NCI-H2171 (cell line): ENCODE measurements around the gene CRYL1.

ENCODE experiments used
- DNase-seq: peaks from one replicate; lab custom pipeline; 2025; lab: John Stamatoyannopoulos, UW

Gene CRYL1

DNA sequence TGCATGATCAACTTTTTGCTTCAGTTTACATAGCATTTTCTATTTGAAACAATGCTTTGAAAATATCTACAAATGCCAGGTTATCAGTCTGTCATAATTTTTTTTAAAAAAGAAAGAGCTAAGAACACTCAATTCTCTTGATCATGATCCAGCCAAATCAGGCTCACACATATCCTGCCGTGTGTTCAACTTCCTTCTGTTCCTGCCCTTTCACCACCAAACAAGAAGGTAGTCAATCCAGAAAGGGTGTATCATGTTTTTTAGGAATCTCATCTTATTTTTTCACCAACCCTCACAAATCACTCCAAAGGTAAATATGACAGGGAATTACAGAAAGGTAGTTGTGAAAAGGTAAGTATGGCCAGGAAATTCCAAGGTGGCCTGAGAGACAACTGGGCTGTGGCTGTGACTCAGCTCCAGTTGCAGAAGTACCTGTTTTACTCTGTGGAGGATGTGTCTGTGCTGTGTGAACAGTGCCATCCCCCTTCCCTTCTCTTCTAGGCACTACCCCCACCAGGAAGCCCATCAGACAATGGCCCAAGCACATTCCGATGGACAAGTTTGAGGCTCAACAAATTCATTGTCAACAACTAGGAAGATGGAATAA is 154.7 kb downstream of the CRYL1 start:
- no peak for DNase-seq

GRCh38 chr13:20369886-20370361 is 155.7 kb downstream of the CRYL1 start:
- no peak for DNase-seq

DNA sequence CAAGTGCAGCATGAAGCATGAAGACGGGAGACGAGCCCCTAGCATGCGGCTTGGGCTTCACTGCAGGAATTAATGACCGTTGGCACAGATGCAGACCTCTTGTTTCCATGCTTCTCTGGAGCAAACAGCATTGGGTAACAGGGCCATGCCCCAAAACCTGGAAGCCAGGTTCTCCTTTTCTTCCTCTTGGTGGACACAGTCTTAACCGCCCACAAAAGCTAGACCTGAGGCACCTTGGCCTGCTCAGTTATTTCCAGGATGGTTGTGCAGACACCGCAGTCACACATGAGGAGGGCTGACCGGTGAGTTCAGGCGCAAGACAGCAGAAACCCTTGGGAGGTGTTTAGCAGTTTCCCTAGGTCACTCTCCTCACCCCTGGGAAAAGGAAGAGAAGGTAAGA is 159.6 kb downstream of the CRYL1 start:
- no peak for DNase-seq

DNA sequence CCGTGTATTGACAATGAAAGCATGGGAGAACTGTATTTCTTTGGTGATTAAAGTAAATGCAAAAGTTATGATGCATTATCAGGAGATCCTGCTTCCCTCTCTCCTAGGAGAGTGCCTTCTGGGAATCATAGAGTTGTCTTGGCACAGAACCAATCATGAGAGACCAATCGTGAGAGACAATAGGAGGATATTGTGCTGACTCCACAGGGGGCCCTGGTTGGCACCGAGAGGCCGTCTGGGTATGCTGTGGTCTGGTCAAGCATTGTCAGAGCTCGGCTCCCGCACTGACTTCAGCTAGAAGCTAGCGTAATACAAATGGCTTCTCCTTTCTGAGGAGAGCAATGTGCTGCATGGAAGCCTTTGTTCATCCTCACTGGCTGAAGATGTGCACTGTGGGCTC is 162.1 kb downstream of the CRYL1 start:
- DNase-seq, result no peak

DNA sequence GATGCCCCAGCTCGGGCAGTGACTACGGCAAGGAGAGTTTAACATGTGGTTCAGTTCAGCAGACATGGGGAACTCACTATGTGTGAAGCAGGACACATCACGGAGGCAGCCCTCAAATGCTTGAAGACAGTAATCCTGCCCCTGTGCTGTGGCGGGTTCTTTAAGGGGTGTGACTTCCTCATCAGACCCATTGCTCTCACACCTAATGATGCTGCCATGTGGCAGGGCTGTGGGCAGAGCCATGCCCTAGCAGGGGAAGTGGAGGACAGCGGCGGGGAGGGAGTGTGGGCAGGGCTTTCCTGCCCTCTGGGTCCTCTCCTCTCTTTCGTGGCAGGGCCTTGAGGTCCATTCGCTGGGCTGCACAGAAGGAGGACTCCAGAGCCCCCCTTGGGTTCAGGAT is 162.5 kb downstream of the CRYL1 start:
- no peak for DNase-seq

GRCh38 chr13:20362484-20363041 is 163.1 kb downstream of the CRYL1 start:
- DNase-seq, result no peak

GRCh38 chr13:20360835-20361412 is 164.7 kb downstream of the CRYL1 start:
- no peak for DNase-seq

DNA sequence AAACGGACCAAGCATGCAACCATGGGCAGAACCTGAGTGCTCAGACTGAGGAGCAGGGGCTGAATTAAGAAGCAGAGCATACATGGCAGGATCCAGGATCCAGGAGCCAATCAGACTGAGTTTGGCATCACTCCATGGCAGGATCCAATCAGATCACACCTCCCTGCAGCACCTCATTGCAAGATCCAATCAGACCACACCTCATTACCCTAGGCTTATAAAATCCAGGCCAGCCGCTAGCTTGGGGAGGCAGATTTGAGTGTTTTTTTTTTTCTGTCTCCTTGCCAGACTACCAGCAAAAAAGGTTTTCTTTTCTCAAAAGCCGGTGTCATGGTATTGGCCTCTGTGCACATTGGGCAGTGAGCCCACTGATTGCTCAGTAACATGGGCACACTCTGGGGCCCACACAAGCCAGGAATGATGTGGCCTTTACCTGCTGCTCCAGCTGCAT is 165.6 kb downstream of the CRYL1 start:
- DNase-seq, result no peak

GRCh38 chr13:20359335-20359734 is 166.3 kb downstream of the CRYL1 start:
- DNase-seq, result no peak

DNA sequence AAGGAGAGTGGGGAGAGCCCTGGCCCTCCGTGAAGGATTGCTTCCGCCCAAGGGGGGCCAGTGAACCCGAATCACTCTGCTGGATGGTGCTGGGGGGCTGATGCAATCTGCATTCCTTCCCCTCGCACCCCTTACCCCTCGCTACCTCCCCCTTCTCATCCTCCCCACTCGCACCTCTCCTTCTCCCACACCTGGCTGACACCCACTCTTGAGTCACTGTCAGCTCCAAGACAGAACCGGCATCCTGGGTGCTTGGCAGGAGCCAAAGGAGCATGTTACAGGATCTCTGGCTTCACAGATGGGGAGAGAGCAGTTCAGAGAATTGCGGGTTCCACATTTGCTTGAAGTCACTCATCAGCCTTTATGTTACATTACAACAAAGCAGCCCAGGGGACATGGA is 167.6 kb downstream of the CRYL1 start:
- no peak for DNase-seq

GRCh38 chr13:20356444-20356843 is 169.2 kb downstream of the CRYL1 start:
- DNase-seq, result no peak

DNA sequence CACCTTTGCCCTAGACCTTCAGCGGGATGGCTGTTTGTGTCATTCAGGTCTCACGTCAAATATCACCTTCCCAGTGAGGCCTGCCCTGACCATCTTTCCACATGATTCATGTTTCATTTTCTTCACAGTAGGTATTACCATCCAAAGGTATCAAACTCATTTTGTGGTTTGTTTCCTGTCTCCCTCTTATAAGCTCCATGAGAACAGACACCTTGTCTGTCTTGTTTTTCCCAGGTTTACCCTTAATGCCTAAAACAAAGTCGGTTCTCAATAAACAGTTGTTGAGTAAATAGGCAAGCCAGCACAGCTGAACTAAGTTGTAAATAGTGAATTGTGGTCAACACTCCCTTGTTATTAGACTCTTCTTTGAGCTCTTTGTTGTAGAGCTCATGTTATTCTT is 170.9 kb downstream of the CRYL1 start:
- no peak for DNase-seq

DNA sequence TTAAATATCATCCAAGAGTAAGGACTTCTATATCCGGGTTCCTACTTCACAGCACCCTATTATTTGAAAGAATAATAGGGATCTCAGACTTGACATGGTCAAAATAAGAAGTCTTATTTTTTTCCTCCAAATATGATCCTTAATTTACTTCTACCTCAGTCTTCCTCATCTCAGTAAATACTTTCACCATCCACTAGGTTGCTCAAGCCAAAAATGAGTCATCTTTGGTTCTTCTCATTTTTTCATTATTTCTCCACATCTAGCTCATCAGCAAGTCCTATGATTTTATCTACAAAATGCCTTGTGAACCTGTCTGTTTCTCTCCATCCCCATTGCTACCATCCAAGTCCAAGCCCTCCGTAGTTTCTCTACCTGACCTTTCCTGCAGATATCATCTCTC is 171.7 kb downstream of the CRYL1 start:
- DNase-seq, result no peak
